ENCODE data around the gene ZNF467.

Gene ZNF467

GRCh38 chr7:149776848-149777407 lies 3.5 kb upstream of the ZNF467 start:
- DNase-seq (ENCODE audit: extremely low read depth, low read depth): no peak
- TF ChIP-seq CTCF (IDR thresholded peaks at IDR 0.05; ENCODE audit: low read depth, low read length): no peak

- TF ChIP-seq CTCF (IDR thresholded peaks at IDR 0.05; ENCODE audit: low read depth, low read length): no peak
- no peak for DNase-seq (ENCODE audit: extremely low read depth, low read depth)
Measured at GRCh38 chr7:149776289-149776688, 2.9 kb upstream of the ZNF467 start.

GRCh38 chr7:149775176-149775556 lies 1.8 kb upstream of the ZNF467 start:
- no peak for DNase-seq (ENCODE audit: extremely low read depth, low read depth)
- TF ChIP-seq CTCF (IDR thresholded peaks at IDR 0.05; ENCODE audit: low read depth, low read length): no peak

- no peak for DNase-seq (ENCODE audit: extremely low read depth, low read depth)
- TF ChIP-seq CTCF (IDR thresholded peaks at IDR 0.05; ENCODE audit: low read depth, low read length): no peak
Measured at GRCh38 chr7:149774237-149775175, 1.1 kb upstream of the ZNF467 start.

GRCh38 chr7:149772956-149773434 lies 393 bp downstream of the ZNF467 start:
- no peak for DNase-seq (ENCODE audit: extremely low read depth, low read depth)
- no peak for TF ChIP-seq CTCF (IDR thresholded peaks at IDR 0.05; ENCODE audit: low read depth, low read length)

- no peak for DNase-seq (ENCODE audit: extremely low read depth, low read depth)
Measured at GRCh38 chr7:149772241-149772955, 990 bp downstream of the ZNF467 start.

More at GRCh38 chr7:149772241-149772955, 990 bp downstream of the ZNF467 start:
- no peak for TF ChIP-seq CTCF (IDR thresholded peaks at IDR 0.05; ENCODE audit: low read depth, low read length)

Measured in AG09319 (cell line).